IPS-NIHi11 (cell line): ENCODE results near the gene RASSF4.

Experiments
- DNase-seq: peaks from one replicate; pipeline ENCODE4 v3.0.0; 2012; ENCODE audit warnings: mixed read lengths, low spot score

The RASSF4 gene

DNA sequence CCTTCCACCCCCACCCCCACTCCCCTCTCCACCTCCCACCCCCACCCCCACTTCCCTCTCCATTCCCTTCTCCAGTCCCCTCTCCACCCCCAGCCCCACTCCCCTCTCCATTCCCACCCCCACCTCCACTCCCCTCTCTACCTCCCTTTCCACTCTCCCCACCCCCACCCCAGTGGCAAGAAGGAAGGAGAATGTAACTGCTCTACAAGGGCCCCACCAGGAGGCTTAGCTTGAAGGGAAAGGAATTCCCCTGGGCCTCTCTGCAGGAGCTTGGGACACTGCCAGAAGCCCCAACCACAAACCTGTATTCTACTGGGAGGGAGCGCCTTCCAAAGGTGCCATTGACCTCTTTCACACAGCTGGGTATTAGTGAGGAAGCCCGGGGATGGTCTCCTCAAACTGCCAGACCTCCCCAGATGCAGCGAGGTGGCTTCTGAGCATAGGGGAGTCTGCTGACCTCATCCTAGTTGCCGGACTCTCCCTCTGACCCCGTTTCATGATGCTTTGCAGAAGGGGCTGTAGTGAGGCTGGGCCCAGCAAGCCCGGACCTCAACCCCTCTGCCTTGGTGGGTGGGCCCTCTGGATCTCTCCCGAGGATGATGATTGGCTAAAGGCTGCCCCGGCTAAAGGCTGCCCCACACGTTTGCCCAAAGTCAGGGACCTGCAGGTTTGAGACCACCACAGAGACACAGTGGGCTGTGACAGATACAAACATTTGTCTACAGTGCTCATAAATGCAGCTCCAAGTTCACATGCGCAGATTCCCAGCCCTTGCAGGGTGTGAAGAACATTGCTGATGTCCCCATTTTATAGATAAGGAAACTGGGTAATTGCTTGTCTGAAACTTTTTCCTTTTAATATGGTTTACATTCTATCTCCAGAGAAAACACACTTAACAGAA is 16.1 kb downstream of the RASSF4 start:
- peak; percentile 38 for DNase-seq

DNA sequence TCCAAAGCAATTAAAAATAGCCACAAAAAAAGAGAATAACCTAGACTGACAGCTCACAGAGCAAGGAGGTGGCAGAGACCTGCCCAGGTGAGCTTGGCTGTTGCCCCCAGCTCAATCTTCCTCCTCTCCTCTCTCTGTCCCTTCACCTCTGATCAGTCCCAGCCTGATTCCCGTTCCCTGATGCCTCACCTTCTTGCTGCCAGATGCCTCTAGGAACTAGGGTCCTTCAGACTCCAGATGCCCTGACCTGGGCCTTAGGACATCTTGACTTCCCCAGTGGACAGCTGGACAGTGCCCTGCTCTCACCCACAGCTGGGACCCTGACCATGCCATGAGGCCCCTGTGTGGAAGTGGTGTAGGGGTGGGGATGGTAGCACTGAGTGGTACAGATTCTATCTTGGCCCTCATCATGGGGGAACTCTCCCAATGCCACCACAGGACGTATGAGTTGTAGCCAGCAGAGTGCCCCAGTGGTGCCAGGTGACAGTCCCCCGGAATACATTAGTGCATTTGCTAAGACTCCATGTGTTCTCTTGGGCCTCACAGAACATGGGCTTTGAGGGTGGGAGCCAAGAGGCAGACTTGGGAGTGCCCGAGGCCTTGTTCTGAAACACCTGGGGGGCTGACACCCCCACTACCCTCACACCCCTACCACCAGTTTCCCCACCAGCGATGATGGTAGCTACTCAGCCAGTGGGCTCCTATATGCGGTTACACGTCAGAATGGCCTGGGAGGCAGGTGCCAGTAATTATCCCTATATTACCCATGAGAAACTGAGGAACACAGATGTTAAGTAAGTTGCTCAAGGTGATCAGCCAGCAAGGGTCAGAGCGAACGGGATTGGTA is 17.0 kb downstream of the RASSF4 start:
- no peak for DNase-seq

DNA sequence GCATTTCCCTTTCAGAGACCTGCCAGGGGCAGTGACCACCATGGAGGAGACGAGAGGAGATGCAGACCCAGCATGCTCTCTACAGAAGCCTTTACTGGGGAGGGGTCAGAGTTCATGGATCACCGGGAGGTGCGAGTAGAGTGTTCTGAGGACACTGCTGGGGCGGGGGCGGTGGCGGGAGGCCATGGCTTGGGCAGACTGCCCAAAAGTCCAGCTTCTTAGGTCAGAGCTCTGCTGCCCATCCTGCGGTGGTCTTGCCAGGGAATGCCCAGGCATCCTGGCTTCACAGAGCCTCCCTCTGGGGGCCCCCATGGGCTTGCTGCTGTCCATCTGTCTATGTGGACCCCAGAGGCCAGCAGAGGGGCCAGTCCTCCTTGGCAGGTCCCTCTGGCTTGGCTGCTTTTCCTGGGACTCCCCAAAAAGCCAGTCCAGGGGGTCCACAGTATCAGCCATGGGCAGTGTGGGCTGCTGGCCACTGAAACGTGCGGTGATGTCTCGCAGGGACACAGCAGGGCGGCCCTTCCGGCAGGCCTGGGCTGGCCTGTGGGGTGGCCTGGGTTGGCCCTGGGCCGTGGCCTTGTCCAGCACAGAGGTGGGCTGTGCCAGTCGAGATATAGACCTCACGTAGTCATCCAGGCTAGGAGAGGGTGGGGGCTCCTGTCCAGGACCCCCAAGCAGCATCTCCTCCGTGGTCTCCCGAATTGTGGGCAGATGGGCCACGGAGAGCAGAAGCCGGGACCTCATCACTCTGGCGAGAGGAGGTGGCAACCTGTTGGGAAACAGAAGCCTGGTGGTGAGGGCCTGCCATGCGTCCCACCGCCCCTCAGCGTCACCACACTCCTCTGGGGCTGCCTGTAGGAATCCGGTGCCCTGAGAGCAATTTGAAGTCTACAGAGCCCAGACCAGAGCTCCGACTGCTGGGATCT is 17.9 kb downstream of the RASSF4 start:
- DNase-seq: no peak

DNA sequence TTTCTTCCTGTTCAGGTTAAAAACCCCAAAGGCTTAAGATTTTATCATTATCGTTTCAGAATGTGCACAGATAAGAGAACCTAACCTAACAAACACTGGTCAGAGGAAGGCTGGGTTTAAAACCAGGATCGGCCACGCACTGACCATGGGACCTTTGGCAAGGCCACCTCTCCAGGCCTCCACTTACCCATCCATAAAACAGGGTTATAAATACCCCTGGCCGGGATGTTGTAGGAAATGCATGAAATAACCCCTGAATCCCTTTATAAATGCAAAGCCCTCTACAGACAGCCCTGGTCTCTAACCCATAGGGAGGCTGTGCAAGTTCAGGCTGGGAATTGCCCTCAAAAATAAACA is 18.6 kb downstream of the RASSF4 start:
- no peak for DNase-seq

DNA sequence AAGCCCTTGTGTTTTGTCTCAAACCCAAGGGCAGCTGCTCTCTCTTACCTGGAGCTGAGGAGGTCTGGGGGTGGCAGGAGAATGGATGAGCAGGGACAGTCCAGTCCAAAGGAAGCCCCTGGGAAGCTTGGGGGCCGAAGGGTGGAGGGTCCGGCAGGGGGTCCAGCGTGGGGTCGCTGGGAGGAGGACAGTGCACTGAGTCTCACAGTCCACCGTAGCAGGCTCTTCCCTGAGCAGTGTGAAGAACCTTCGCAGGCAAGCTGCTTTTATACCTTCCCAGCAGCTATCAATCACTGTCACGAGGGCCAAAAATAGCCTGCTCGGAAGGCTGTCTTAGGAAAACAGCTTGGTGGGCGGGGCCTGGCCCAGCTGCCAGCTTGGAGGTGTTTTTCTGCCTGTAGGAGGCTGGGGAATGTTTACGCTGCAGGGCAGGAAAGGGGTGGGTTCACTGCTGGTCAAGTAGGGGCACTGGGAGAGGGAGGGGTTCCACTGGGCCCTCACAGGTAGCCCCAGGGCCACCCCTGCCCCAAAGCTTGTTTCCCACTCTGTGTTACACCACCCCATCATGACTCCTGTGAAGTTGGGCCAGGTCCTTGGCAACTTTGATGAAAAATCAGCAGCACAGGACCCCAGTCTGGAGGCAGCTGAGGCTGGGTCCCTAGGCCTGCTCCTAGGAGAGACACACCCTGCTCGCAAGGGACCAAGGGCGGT is 19.1 kb downstream of the RASSF4 start, which contains the start of gene DEPP1:
DEPP1 (minus strand) TSS at position 240 of the 711 bp plus-strand sequence. CDS start 779 bp downstream, outside the sequence.
- DNase-seq: peak; percentile 82

DNA sequence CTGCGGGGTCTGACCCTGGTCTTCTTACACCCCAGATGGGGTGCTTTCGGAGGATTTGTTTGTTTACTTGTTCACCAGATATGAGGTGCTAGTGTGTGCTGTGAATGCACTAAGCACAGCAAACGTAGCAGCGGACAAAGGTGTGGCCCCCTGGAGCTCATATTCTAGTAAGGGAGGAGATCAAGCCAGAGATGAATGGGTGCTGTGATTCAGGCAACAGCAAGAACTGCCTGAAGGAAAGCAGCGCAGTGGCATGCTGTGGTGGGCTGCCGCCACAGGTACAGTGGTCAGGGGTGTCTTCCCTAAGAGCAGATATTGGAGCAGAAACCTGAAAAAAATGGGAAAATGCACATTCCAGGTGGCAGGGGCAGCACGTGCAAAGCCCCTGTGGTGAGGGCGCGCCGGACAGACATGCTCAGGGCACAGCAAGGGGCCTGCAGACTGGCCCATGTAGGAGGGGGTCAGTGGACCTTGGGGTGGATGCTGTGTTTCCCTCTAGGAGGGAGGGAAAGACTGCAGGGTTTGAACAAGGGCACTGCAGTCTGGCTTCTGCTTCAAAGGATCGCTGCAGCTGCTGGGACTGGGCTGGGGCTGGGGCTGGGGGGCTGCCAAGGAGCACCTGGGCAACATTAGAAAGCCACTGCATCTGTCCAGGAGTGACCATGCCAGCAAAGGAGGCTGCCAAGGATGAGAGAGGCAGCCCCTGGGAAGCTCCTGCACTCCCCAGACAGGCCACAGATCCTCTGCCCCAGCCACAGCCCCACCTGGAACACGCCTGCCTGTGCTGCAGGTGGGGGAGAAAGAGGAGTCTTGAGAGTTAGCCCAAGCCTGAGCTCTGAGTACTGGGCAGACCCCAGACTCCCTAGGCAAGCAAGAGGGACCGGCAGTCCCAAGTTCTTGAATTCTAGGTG is 19.9 kb downstream of the RASSF4 start:
- no peak for DNase-seq

DNA sequence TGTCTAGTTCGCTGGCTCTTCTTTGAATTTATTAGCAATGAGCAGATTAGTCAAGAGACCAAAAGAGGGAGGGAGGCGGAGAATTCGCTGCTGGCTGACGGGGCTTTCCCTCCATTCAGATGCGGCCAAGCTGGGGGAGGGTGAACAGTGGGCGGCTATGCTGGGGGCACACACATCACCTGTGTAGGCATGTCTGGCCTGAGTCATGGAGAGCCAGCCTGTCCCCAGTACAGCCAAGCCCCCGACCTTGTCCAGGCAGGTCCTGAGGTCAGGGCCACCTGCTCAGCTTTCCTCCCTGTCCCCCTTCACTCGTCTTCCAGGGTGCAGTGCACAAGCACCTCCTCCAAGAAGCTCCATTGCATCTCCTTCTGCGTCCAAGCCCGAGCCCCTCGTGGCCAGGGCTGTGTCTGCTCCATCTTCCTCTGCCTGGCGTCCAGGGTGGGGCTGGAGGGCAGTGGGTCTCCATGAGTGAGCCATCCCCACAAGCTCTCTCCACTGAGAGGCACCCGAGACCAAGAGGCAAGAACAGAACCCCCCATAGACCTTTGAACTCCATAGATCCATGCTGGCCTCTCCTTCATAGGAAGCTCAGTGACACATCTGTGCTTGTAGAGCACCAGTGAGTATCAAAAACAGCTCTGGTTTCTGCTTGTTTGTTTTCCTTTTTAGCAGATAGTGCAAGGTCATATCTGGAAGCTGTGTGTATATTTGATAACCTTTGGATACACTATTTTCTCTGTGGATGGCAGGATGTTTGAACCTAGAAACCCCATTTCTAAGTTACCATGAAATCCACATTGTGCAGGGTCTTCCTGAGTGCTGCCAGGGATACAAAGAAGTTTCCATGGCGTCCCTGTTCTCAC is 20.9 kb downstream of the RASSF4 start:
- no peak for DNase-seq

DNA sequence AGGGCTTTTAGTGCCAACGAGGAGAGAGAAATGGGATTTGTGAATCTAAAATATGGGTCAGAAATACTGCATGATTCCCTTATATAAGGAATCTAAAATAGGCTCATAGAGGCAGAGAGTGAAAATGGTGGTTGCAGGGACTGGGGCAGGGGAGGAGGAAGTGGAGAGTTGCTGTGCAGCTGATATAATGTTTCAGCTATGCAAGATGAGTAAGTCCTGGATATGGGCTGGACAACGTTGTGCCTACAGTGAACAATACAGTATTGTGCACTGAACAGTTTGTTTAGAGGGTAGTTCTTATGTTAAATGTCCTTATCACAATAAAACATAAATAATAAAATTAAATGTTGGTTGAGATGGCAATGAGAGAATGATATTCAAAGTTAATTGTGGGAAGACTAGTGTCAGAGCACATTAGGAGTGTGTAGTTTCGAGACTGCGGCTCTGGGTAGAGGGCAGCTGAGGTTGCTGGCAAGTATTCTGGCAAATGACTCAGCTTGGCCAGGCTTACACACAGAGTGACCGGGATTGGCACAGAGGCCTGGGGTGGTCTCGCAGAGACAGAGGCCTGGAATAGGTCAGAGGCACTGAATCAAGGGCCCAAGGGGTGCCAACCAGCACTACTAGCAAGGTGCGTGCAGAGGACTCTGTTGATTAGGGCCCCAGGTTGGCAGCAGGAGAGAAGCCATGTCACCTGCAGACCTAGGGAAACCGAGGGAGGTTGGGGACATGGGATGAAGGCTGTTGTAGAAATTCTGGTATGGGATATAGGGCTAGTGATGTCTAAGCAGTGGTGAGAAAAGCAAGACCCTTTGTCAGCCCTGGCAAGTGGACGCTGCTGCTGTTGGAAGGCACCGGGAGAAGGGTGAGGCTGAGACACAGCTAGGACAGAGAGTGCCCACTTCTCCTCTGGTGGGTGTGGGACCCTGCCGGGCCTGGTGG is 21.8 kb downstream of the RASSF4 start:
- no peak for DNase-seq

DNA sequence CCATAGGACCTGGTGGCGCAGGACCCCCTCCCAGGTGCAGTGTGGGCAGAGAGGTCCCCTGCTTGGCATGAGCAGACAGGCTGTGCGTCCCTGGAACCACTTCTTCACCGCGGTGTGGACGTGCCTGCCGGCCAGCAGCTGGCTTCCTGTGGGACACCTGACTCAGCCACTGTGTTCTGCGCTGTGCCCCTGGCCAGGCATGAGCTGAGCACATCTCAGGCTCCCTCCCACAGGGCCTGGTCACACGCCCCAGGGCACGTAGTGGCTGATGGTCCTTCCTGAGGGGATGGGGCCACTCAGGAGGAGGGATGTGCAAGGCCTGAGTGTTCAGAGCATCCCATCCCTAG is 22.5 kb downstream of the RASSF4 start:
- no peak for DNase-seq

DNA sequence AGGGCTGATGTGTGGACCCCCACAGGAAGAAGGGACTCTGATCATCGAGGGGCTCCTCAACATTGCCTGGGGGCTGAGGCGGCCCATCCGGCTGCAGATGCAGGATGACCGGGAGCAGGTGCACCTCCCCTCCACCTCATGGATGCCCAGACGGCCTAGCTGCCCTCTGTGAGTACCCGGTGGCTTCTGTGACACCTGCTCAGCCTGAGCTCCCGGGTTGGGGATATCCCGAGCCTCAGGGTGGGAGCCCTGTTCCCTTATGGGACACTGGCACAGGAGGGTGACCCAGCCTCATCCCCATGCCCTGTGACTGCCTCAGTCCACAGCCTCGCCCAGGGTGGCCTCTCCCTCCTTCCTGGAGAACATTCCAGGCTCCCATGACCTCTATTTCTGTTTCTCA is 22.9 kb downstream of the RASSF4 start:
- DNase-seq: no peak

DNA sequence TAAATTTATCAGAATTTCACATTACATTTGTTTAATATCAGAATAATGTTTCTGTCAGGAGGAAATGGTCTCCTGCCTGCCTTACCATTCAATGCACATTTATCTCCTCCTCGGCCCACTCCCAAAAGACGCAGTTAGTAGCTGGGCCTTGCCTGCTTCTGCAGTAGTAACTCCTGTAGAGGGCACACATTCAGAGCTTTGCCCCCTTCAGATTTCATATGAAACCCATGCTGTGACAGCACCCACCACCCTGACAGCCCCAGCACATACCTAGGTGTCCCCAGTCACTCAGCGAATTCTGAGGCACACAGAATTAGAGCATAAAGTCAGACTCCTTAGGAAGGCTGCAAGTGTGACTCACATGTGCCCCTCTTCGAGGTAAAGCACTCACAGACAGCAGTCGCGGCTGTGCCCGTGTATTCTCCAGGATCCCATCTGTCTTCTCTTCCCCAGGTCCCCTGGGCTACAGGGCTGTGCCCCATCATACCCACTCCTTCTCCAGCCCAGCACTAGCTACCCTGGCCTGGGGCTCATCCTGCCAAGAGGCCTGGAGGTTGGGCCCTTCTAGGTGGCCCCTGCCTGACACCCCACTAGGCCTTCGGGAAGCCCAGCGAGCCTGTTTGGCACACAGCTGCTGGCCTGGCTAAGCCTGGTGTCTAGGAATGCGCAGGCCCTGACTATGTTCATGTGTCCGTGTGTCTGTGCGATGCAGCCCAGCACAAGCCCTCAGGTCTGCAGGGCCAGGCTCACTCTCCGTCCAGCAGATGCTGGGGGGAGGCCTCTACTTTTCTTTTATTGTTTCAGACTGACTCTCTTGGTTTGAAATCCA is 23.7 kb downstream of the RASSF4 start:
- DNase-seq: no peak

DNA sequence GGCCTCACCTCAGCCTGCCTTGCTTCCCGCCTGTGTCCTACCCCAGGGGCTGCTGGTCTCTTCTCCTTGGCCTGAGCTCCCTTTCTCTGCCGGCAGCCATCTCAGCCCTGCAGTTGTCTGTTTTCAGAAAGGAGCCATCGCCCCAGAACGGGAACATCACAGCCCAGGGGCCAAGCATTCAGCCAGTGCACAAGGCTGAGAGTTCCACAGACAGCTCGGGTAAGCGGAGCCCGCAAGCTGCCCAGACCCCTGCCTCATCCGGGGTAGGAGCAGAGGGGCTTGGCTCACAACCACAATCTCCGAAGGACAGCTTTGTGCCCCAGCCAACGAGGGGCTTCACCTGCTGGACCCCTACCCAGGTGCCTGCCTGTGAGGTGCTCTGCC is 24.3 kb downstream of the RASSF4 start:
- DNase-seq: no peak

DNA sequence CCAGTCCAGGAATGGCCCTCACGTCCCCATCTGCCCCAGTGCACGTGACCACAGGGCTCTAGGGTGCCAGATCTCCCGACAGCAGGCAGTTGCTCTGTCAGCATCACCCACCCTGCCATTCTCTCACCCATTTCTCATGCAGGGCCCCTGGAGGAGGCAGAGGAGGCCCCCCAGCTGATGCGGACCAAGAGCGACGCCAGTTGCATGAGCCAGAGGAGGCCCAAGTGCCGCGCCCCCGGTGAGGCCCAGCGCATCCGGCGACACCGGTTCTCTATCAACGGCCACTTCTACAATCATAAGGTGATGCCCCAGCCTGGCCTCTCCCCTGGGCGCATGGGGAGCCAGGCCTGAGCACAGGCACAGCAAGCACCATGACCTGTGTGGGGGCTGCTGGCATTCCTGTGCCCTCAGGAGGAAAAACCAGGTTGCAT is 25.1 kb downstream of the RASSF4 start:
- DNase-seq: no peak

DNA sequence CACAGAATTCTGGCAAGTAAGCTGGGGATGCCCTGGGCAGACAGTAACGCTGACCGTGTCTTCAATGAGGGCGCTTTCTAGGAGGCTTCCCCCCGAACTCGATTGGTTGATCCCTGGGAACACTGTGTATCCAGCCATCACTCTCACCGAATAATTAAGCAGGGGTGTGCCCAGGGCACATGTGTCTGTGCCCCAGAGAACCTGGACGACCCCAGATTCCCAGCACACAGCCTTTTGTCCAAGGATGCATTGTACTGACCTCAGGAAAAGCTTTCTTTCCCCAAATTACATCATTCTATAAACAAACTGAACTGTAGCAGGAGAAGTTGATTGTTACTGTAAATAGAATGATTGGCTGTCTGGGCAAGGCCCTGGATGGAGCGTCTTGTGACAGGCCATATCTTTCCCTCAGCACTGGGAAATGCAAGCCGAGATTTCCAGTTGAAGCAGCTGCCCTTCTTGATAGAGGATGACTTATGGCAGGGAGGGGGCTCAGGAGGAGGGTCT is 25.6 kb downstream of the RASSF4 start:
- no peak for DNase-seq

DNA sequence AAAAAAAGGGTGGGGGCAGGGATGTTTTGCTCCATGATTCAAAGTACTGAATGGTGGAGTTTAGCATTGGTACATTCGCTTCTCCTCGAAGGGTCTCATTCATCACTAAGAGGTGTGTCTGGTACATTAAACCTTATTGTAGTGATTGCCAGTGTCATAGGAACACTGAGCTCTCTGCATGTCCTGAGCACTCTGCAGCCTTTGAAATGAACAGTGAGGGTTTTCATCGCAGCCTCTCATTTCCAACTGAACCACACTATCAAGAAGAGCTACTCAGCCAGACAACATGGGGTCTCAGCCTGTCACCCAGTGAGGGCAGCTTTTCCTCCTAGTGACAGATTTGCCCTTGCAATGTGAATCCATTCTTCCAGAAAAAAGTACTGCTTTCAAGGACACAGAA is 26.6 kb downstream of the RASSF4 start:
- no peak for DNase-seq

DNA sequence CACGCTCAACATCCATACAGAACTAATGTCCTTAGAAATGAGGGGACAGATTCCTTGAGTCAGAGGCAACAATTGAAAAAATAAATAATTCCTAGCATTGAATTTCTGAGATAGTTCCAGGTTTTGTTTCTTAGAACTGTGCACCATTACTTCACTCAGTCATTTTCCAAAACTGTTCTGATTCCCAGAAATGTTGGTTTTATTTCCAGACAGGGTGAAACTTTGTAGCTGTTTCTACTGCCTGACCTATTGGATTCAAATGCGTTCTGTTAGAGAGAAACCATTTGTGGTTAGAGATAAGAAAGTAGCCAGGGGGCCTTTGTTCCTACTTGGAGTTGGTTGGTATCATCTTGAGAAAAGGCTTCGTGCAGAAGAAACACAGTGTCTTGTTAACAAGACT is 27.1 kb downstream of the RASSF4 start:
- DNase-seq: no peak

DNA sequence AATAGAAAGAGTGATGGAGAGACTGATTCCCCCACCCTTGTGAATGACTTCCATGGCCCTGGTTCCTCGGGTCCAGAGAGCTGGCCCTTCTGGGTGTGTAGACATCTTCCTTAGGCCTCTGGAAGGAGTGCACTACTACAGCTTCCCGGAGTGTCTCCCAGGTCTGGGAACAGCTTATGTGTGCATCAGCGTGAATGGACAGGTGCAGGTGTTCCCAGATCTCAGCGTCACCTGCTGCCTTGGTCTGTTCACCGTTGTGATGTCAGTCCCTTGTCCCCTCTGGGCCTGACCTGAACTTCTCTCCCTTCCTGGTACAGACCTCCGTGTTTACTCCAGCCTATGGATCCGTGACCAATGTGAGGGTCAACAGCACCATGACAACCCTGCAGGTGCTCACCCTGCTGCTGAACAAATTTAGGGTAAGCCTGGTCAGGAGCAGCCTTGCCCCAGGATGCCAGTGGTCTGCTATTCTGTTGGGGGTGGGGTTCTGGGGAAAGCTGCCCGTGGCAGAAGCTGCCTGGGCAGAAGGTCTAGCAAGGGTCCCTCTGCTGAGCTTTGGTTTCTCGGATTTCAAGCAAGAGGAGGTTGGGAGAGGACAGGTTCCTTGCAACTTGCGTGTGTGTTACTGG is 29.5 kb downstream of the RASSF4 start:
- DNase-seq: no peak
